MCF 10A (cell line): ENCODE data around the gene KCNIP1. TPM values are rescaled to one million over a fixed set of nuclear protein-coding genes. Genes with fewer than 3 reads are reported as not detected.

Source experiments
- BruUV-seq: library from RNA; stranded (reverse); fragments of 400-500 nt; replicated peaks from 2 replicates; lab custom pipeline; 2021; lab: Mats Ljungman, UMichigan
- CTCF ChIA-PET: fragments of 300-600 bp; sonication (Branson Sonifier 250); formaldehyde crosslinking; extraction: SDS; loops from one replicate; lab custom pipeline; 2021; ENCODE audit warnings: antibody characterized with exemption, inconsistent platforms; lab: Yijun Ruan, JAX
- POLR2A ChIA-PET: fragments of 300-600, 350-650 bp; sonication (Branson Sonifier 250); formaldehyde crosslinking; extraction: SDS; loops from one replicate; lab custom pipeline; 2020; ENCODE audit warnings: antibody characterized with exemption, inconsistent platforms; lab: Yijun Ruan, JAX
- DNase-seq: peaks from one replicate; pipeline ENCODE4 v3.0.0-alpha.2; 2018; ENCODE audit not compliant: unreplicated experiment
- H3K27ac Mint-ChIP-seq: one replicate; pipeline ENCODE4 v1.8.0; 2022; ENCODE audit warnings: mild to moderate bottlenecking, low read depth, mixed read lengths; ENCODE audit not compliant: unreplicated experiment
- H3K27me3 Mint-ChIP-seq: one replicate; pipeline ENCODE4 v1.8.0; 2022; ENCODE audit warnings: mixed read lengths; ENCODE audit not compliant: insufficient read depth, unreplicated experiment
- H3K36me3 Mint-ChIP-seq: one replicate; pipeline ENCODE4 v1.8.0; 2022; ENCODE audit warnings: mild to moderate bottlenecking, moderate library complexity, mixed read lengths; ENCODE audit not compliant: insufficient read depth, unreplicated experiment
- H3K4me1 Mint-ChIP-seq: one replicate; pipeline ENCODE4 v1.8.0; 2022; ENCODE audit warnings: mixed read lengths; ENCODE audit not compliant: insufficient read depth, unreplicated experiment
- H3K4me3 Mint-ChIP-seq: one replicate; pipeline ENCODE4 v1.8.0; 2022; ENCODE audit warnings: mild to moderate bottlenecking, moderate library complexity, mixed read lengths; ENCODE audit not compliant: unreplicated experiment
- H3K9me3 Mint-ChIP-seq: one replicate; pipeline ENCODE4 v1.8.0; 2022; ENCODE audit warnings: mixed read lengths; ENCODE audit not compliant: unreplicated experiment
- CTCF ChIP-seq: fragments of 200-600 bp; IDR thresholded peaks from one replicate; pipeline ENCODE4 v1.8.0; 2022; ENCODE audit warnings: antibody characterized with exemption, mild to moderate bottlenecking; ENCODE audit not compliant: unreplicated experiment
- intact Hi-C: fragments of 100-400 bp; cut with micrococcal nuclease; formaldehyde crosslinking; loops from 2 replicates; pipeline ENCODE4 v1.14.1; 2022
- total RNA-seq: library from RNA; stranded (reverse); gene quantifications from 2 replicates; pipeline ENCODE4 v1.2.3, GENCODE V29; 2022

Gene KCNIP1
- total RNA-seq, 1 experiment from 2014 or later = not detected

GRCh38 chr5:170740551-170741205 lies 236.9 kb downstream of the KCNIP1 start:
- Mint-ChIP-seq H3K9me3 (peaks cover 5% of the 10 kb centered on the region), H3K27me3 (no peaks in the 10 kb centered on the region), H3K4me3 (no peak overlapping the region), H3K4me1 (peaks cover 5% of the 10 kb centered on the region), H3K36me3 (no peaks in the 10 kb centered on the region), H3K27ac (no peak overlapping the region)
- ChIA-PET CTCF (interaction anchor here (0.6 to 16.7 kb wide), 10 partner anchors 9 to 1810 kb away, joined by 3 to 992 read pairs (median 4); partner anchors contain the start of gene GABRP), POLR2A (no interaction called here)
- DNase-seq = no peak
- BruUV-seq = no TSS peak
- intact Hi-C loops = loop anchor here (10.0 kb wide), 1 partner anchor 414 kb away; no protein-coding TSS in a partner anchor
- TF ChIP-seq CTCF = no peak

DNA sequence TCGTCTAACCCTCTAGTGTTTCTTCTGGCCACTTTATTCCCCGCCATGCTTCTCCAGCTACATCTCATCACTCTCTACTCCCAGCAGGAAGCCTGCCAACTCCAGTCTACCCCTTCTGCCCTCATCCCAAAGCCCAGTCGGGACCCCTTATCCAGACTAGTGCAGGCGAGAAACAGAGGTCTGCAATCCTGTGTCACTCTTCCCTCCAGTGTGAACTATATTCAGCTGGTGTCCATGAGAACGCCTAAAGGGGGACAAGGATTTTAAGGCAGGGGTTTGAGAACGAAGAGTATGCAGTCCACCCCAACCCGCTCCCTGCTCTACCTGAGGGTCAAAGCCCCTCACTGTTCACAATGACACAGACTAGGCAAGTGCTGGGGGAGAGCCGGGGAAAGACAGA lies 238.0 kb downstream of the KCNIP1 start:
- Mint-ChIP-seq H3K4me3 (no peak overlapping the region), H3K27me3 (no peaks in the 10 kb centered on the region), H3K9me3 (no peaks in the 10 kb centered on the region), H3K4me1 (peaks cover 5% of the 10 kb centered on the region), H3K27ac (no peak overlapping the region), H3K36me3 (no peaks in the 10 kb centered on the region)
- ChIA-PET POLR2A (interaction anchor here (6.1 kb wide), 1 partner anchor 49 kb away, joined by 49 read pairs; no protein-coding TSS in a partner anchor), CTCF (interaction anchor here (0.6 to 16.7 kb wide), 7 partner anchors 9 to 114 kb away, joined by 3 to 992 read pairs (median 4); partner anchors contain the start of gene GABRP)
- TF ChIP-seq CTCF = no peak
- no TSS peak for BruUV-seq
- intact Hi-C loops = loop anchor here (10.0 kb wide), 1 partner anchor 413 kb away; no protein-coding TSS in a partner anchor
- no peak for DNase-seq

GRCh38 chr5:170743876-170744212 lies 240.0 kb downstream of the KCNIP1 start:
- no peak overlapping the region for H3K4me3 Mint-ChIP-seq

More at GRCh38 chr5:170743876-170744212, 240.0 kb downstream of the KCNIP1 start:
- no peak overlapping the region for H3K27ac Mint-ChIP-seq
- no peak for TF ChIP-seq CTCF
- intact Hi-C loops = loop anchor here (1.0 to 10.0 kb wide), 4 partner anchors 47 to 593 kb away; no protein-coding TSS in a partner anchor
- no peaks in the 10 kb centered on the region for H3K9me3 Mint-ChIP-seq
- H3K4me1 Mint-ChIP-seq = peaks cover 5% of the 10 kb centered on the region
- CTCF ChIA-PET = interaction anchor here (0.6 to 16.7 kb wide), 25 partner anchors 8 to 1224 kb away, joined by 3 to 992 read pairs (median 4); partner anchors contain the start of gene GABRP
- H3K27me3 Mint-ChIP-seq = no peaks in the 10 kb centered on the region
- BruUV-seq = no TSS peak
- no peaks in the 10 kb centered on the region for H3K36me3 Mint-ChIP-seq
- no peak for DNase-seq
- POLR2A ChIA-PET = interaction anchor here (6.1 kb wide), 1 partner anchor 47 kb away, joined by 49 read pairs; no protein-coding TSS in a partner anchor
